HG03280 (cell line): ENCODE data around the gene TGIF2.
"Not testable (repeated sequence)": the region's sequence is repeated elsewhere in the genome, so short reads cannot be mapped to it uniquely, and the experiment has no call there.

Experiments used
- ATAC-seq: cut with Tn5 transposase; IDR thresholded peaks from one replicate; pipeline ENCODE4 v1.9.1; 2021; ENCODE audit warnings: mild to moderate bottlenecking, moderate library complexity; ENCODE audit not compliant: unreplicated experiment

The TGIF2 gene

DNA sequence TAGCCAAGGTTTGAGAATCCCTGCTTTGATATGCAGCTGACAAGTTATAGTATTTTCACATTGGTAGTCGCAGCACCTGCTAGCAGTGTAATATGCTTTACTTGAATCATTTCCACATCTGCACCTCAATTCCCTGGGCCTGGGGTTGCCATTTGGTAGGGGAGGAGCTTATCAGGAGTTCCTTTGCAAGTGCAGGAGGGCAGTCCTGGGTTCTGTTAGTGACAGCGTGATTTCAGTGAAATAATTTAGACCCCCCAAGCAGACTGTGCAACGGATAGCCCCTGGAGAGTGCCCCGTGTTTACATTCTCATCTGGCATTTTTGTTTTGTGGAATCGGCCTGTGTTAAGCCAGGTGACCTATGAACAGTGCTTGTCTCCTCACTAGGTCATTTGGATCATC, 38.2 kb downstream of the TGIF2 start:
- no peak for ATAC-seq

DNA sequence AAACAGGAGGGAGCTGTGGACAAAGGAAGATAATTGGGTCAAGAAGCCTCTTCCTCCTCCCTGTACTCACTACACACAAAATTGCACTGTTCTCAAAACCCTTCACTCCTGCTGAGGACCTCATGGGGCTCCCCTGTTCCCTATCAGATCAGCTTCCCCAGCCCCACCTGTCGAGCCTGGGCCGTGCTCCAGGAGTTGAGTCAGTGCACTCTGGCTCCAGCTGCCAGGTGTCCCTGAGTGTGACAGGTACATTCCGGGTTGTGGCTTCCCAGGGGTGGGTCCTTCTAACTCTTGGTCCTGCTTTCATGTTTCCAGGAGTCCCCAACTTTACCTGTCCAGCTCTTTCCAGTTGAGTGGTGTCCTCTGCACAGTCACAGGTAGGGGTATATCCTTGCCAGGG, 40.6 kb downstream of the TGIF2 start:
- ATAC-seq: no peak

DNA sequence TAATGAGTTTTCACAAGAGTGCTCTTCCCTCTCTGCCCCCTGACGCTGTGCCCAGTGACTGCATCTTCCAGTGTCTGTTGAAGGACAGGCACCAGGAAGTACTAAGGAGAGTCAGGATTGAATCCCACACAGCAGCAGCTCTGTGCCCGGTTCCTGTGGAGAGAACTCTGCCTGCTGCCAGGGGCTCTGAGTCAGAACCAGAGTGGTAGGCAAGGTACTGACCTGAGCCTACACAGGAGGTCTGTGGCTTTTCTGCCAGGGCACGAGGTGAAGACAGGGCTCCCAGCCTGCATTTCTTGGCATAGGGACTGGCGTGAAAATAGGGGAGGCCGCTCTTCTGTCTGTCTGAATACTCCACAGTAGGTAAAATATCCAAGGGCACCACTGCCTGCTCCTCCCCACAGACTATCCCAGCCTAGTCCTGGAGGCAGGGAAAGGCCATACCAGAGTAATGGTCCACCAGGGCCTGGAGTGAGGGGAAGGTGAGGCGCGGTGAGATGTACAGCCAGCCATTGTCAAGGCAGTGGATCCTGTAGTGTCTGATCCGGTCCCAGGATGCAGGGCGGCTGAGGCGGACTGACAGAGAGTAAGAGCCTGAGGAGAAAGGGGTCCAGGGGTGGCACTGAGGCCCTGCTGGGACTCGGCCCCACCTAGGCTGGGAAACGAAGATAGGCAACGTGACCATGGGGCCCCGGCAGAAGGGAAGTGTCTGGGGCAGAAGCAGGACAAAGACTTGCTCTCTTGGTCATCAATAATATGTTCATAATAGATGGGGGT, 41.6 kb downstream of the TGIF2 start:
- ATAC-seq: no peak

DNA sequence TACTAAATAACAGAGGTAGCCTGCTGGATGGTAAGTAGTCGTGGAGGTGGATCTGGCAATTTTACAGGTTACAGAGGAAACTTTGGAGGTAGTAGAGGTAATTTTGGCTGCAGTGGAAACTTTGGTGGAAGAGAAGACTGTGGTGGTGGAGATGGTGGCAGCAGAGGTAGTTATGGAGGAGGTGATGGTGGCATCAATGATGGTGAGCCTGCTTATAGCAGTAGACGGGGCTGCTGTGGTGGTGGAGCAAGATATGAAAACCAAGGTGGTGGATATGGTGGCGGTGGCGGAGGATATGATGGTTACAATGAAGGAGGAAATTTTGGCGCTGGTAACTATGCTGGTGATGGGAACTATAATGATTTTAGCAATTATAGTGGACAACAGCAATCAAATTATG, 47.5 kb downstream of the TGIF2 start:
- ATAC-seq: no peak

DNA sequence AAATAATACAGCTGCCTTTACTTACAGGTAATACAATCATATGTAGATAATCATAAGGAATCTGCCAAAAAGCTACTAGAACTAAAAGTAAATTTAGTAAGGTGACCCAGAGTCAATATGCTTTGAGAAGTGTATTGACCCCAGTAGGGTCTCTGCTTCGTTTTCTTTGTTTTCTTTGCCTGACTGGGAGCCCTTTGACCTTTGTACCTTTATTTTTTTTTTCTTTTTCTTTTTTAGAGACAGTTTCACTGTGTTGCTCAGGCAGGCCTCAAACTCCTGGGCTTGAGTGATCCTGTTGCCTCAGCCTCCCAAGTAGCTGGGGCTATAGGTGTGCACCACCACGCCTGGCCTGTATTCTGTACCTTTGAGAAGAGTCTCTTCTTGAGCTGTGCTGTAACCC, 50.0 kb downstream of the TGIF2 start:
- ATAC-seq: no peak

DNA sequence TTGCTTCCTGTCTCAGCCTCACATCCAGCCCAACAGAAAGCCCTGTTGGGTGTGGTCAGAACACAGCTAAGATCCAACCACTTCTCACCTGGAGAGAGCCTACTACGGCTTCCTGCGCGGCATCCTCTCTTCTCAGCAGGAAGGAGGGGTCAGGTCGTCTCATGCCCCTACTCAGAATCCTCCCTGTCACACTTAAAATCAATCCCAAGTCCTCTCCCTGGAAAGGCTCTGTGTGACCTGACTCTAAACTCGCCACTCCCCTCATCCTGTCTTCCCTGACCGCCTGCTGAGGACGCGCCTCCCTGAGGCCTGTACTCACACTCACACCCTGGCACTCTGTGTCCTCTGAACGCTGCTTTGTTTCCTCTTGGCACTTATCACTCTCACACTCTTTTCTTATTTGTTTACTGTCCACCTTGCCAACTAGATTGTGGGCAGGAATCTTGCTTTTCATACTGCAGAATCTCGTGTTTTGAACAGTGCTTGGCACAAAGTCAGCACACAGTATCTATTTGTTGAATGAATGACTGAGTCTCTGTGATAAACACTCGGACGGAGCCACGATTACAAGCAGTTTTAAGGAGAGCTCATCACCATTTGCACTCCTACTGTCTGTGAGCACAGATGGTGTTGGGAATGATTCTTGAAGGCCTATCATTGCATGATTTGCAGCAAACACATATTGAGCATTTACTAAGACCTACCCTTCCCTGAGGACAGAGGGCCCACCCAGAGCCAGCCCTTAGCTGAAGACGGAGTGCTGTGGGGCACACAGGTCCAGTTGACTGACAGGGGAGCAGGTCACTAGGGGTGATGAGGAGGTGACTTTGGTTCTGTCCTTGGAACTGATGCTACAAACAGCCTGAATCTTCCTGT, 50.9 kb downstream of the TGIF2 start:
- no peak for ATAC-seq

DNA sequence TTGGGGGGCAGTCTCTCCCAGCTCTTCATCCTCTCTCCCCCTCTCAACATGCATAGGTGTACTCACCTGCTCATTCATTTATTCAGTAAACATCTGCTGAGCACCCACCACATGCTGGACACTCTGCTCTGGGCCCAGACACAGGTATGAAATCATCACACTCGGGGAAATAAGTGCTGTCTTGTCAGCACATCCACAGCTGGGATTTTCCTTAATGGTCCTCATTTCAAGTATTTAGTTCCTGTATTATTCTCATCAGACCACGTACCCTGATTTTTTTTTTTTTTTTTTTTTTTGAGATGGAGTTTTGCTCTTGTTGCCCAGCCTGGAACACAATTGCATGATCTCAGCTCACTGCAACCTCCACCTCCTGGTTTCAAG, 51.5 kb downstream of the TGIF2 start:
- ATAC-seq: no peak

DNA sequence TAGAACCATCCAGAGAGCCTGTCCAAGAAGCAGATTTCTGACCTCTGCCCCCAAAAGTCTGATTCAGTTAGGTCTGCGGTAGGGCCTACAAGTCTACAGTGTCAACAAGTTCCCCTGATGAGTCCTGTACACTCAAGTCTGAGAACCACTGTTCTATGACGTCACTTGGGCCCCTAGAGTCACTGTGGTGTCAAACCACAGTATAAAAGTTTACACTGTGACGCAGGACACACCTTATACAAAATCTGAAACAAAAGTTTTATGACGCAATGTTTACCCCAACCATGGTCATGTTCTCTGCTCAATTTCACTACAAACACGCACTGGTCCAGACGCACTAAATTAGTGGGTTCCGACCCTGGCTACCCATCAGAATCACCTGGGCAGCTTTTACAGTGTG, 54.7 kb downstream of the TGIF2 start:
- no peak for ATAC-seq

DNA sequence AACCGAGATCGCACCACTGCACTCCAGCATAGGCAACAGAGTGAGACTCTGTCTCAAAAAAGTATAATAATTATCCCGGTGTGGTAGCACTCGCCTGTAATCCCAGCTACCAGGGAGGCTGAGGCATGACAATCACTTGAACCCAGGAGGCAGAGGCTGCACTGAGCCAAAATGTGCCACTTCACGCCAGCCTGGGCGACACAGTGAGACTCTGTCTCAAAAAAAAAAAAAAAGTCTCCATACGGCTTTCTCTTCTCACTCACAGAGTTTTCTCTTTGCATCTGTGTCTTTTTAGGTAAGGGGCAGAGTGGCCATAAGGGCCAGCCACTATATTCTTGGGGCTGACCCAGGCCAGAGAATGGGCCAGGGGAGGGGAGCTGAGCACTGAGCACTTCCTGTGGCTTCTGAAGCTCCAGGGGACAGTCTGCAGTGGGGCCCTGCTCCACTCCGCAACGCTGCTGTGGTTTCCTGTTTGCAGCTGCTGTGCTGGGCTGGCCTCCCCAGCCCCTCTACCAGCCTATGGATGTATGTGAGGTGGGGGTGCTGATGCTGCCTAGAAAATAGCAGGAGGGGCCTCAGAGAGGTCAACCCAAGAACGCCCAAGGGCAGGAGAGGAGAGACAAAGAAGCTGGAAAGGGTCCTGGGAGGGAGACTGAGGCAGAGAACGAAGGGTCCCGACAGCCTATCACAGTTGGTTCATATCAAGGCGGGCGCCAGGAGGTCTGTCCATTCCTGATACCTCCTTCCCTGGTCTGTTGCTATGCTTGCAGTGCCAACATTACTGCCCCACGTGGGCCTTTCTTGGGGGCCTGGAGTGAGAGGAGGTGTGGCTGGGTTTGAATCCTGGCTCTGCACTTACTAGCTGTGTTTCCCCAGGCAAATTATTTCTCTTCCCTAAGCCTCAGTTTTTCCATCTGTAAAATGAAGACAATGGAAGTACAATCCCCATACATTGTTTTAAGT, 56.6 kb downstream of the TGIF2 start:
- no peak for ATAC-seq

DNA sequence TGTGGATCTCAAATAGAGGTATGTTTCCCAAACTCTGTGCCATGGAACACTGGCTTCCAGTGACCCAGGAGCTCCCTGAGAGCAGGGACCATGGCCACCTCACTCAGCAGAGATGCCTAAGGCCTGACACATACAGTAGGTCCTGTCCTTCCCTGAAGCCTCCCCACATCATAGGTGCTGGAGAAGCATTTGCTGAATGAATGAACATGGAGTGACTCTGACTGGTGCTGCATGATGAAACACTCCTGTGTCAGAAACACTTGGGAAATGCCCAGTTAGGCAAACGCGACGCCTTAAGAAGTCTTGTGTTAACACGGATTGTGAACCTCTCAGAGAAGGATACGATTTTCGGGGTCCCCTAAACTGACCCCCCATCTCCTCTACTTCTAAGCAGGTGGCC, 58.2 kb downstream of the TGIF2 start:
- ATAC-seq: no peak

DNA sequence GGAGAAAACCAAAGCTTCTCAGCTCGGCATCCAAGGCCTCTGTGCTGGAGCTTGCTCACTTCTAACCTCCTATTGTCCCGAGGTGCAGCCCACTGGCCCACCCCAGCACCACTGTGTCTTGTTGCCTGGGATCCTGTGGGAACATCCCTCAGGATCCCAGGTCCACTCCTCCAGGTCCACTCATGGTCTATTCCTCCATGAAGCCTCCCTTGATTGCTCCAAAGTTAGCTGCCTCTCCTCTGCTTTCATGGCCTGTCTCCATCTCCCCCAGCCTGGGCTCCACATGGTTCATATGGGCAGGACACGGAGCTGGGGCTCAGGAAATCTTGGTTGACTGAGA, 58.7 kb downstream of the TGIF2 start:
- no peak for ATAC-seq

DNA sequence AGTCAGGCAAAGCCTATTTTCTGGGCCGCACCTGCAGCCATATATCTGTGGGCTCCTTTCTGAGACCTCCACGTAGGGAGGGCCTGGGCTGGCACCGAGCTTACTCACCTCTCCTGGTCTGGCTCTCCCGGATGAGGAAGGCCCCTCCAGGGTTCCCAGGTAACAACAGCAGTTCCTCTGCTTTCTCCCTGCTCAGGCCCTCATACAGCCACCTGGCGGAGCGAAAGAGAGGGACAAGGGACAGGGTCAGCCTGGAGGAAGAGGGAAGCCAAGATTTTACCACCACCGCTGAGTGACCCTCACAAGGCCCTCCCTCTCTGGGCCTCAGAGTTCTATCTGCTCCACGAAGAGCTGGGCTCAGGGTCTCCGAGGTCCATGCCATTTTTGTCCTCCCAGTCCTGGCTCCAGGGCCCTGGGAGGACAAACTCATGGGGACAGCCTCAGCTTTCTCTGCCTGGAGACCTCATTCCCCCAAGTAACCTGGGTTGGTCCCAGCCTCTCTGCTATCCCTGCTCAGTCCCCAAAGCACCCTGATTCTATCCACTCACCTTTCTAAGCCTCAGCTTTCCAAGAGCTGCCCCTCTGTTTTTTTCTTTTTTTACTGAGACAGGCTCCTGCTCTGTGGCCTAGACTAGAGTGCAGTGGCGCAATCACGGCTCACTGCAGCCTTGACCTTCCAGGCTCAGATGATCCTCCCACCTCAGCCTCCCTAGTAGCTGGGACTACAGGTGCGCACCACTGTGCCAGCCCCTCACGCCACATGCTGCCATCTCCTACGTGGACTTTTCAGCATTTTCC, 59.3 kb downstream of the TGIF2 start:
- ATAC-seq: no peak

DNA sequence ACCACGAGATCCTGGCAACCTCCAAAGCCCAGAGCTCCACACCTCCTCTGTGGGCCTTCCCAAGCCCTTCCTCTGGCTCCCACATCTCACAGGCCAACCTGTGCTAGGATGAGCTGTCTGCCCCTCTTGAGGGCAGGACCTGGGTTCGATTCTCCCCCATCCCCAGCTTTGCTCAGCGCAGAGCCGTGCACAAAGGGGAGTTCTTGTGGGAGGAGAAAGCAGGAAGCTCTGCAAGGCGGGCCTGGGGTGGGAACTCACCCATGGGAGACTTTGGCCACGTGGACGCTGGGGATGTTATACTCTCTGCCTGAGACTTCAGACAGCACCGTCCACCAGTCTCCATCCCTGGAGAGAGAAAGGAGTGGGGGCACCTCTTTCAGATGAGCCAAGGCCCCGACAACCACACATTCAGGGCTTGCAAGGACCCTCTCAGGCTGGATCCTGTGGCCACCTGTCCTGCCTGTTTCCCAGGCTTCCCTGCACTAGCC, 59.9 kb downstream of the TGIF2 start:
- no peak for ATAC-seq

DNA sequence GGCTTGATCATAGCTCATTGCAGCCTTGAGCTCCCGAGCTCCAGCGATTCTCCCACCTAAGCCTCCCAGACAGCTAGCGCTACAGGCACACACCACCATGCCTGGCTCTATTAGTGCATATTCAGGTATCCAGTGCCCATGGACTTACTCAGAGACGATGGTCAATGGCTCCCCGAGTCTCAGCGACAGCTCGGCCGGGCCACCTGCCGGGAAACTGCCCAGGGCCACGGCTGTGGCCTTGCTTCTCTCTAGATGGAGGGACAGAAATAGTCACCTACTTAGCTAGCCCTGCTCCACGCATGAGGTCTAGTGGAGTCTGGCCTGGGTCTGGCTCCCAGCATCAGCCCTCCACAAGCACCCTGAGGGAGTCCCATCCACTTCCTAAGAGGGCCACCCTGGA, 60.9 kb downstream of the TGIF2 start:
- no peak for ATAC-seq

DNA sequence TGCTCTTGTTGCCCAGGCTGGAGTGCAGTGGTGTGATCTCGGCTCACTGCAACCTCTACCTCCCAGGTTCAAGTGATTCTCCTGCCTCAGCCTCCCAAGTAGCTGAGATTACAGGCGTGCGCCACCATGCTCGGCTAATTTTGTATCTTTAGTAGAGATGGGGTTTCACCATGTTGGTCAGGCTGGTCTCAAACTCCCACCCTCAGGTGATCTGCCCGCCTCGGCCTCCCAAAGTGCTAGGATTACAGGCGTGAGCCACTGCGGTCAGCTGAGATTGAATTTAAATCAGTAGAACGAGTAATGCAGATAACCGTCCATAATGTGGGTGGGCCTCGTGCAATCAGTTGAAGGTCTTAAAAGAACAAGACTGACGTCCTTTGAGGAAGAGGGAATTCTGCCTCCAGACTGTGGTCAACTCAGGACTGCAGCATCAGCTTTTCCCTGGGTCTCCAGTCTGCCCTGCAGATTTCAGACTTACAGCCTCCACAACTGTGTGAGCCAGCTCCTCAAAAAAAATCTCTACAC, 65.5 kb downstream of the TGIF2 start:
- ATAC-seq: not testable (repeated sequence)

DNA sequence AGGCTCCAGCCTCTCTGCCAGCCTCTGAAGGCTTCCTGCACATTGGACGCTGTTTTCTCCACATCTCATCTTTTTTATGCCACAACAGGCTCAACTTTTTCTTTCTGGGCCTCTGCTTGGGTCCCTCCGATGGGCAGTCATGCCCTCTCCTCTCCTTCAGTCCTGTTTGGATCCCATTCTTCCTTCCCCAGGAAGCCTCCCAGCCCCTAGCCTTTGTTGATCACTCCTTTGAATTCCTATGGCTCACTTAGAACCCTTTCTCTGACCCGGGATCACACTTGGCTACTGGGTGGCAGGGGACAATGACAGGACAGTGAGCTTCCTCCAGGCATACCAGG, 68.1 kb downstream of the TGIF2 start:
- ATAC-seq: no peak

DNA sequence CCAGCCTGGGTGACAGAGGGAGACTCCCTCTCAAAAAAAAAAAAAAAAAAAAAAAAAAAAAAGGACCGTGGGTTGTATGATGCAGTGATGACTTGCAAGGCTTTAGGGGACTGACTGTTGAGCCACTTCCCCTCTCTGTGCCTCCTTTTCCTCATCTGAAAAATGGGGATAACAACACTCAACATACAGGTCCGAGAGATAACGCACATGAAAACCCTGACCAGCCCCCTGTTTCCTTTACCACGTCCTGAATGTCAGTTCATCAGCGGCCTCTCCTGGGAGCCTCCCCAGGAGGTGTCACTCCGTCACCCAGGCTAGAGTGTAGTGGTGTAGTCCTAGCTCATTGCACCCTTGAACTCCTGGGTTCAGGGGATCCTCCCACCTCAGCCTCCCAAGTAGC, 68.7 kb downstream of the TGIF2 start:
- no peak for ATAC-seq
